Neural cell (in vitro differentiated cells): Measurements from ENCODE around the gene IQGAP2.

Experiments used
- EP300 ChIP-seq: fragments of 450-650 bp; conservative IDR thresholded peaks from 2 replicates; pipeline ENCODE4 v1.6.1; 2014; ENCODE audit warnings: antibody characterized with exemption, mild to moderate bottlenecking, moderate library complexity; ENCODE audit not compliant: poor library complexity, severe bottlenecking
- EZH2 ChIP-seq: fragments of 200-600, 300-800 bp; shearing (Covaris generic), sonication (generic); IDR thresholded peaks from 2 replicates; pipeline ENCODE4 v1.6.1; 2014; ENCODE audit warnings: antibody characterized with exemption, low read length, borderline replicate concordance, mild to moderate bottlenecking; ENCODE audit not compliant: insufficient read depth, poor library complexity, severe bottlenecking
- MXI1 ChIP-seq: fragments of 450-650 bp; conservative IDR thresholded peaks from 2 replicates; pipeline ENCODE4 v1.6.1; 2014; ENCODE audit warnings: antibody characterized with exemption, mild to moderate bottlenecking; ENCODE audit not compliant: poor library complexity, severe bottlenecking
- POLR2AphosphoS5 ChIP-seq: IDR thresholded peaks from 2 replicates; pipeline ENCODE4 v1.6.1; 2012
- RAD21 ChIP-seq: fragments of 450-650 bp; conservative IDR thresholded peaks from 2 replicates; pipeline ENCODE4 v1.6.1; 2014; ENCODE audit warnings: antibody characterized with exemption, mild to moderate bottlenecking, moderate library complexity
- SMC3 ChIP-seq: fragments of 450-650 bp; conservative IDR thresholded peaks from 2 replicates; pipeline ENCODE4 v1.6.1; 2014; ENCODE audit warnings: antibody characterized with exemption, mild to moderate bottlenecking, moderate library complexity; ENCODE audit not compliant: poor library complexity
- TAF1 ChIP-seq: IDR thresholded peaks from 2 replicates; pipeline ENCODE4 v1.6.1; 2012; ENCODE audit warnings: low read depth
- TF ChIP-seq, protein P1 (sequence below): fragments of 450-650 bp; IDR thresholded peaks from 2 replicates; pipeline ENCODE4 v1.5.1; 2014; ENCODE audit warnings: antibody characterized with exemption, mild to moderate bottlenecking, moderate library complexity; ENCODE audit not compliant: poor library complexity, severe bottlenecking
- TF ChIP-seq, protein P2 (sequence below): IDR thresholded peaks from 2 replicates; pipeline ENCODE4 v1.6.1; 2012; ENCODE audit warnings: borderline replicate concordance

DNA sequence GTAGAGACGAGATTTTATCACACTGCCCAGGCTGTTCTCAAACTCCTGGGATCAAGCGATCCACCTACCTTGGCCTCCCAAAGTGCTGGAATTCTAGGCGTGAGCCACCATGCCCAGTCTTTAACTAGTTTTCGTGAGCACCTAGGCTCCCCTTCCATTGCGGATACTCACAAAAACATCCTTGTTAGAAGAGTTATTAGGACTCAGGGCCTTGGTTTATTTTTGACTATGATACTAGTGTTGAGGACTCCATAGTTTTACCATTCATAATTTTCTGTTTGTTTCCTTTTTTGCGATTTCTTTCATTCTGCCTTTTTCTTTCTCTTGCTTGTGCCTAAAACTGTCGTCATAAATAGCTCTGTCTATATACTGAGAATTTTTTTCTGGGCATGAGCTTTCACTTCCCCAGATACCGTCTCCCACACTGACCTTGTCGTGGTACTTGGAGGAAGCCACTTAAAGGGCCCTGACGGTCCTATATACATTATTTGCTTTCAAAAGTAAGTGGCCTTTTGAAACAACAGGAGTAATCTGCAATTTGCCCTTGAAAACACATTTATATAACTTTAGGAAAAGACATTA is 318.0 kb downstream of the IQGAP2 start:
- TF ChIP-seq, protein P1, sequence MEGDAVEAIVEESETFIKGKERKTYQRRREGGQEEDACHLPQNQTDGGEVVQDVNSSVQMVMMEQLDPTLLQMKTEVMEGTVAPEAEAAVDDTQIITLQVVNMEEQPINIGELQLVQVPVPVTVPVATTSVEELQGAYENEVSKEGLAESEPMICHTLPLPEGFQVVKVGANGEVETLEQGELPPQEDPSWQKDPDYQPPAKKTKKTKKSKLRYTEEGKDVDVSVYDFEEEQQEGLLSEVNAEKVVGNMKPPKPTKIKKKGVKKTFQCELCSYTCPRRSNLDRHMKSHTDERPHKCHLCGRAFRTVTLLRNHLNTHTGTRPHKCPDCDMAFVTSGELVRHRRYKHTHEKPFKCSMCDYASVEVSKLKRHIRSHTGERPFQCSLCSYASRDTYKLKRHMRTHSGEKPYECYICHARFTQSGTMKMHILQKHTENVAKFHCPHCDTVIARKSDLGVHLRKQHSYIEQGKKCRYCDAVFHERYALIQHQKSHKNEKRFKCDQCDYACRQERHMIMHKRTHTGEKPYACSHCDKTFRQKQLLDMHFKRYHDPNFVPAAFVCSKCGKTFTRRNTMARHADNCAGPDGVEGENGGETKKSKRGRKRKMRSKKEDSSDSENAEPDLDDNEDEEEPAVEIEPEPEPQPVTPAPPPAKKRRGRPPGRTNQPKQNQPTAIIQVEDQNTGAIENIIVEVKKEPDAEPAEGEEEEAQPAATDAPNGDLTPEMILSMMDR: no peak
- TF ChIP-seq TAF1 (no peak), POLR2AphosphoS5 (no peak), RAD21 (no peak), EP300 (no peak), EZH2 (no peak), SMC3 (no peak), MXI1 (no peak)
- TF ChIP-seq, protein P2, sequence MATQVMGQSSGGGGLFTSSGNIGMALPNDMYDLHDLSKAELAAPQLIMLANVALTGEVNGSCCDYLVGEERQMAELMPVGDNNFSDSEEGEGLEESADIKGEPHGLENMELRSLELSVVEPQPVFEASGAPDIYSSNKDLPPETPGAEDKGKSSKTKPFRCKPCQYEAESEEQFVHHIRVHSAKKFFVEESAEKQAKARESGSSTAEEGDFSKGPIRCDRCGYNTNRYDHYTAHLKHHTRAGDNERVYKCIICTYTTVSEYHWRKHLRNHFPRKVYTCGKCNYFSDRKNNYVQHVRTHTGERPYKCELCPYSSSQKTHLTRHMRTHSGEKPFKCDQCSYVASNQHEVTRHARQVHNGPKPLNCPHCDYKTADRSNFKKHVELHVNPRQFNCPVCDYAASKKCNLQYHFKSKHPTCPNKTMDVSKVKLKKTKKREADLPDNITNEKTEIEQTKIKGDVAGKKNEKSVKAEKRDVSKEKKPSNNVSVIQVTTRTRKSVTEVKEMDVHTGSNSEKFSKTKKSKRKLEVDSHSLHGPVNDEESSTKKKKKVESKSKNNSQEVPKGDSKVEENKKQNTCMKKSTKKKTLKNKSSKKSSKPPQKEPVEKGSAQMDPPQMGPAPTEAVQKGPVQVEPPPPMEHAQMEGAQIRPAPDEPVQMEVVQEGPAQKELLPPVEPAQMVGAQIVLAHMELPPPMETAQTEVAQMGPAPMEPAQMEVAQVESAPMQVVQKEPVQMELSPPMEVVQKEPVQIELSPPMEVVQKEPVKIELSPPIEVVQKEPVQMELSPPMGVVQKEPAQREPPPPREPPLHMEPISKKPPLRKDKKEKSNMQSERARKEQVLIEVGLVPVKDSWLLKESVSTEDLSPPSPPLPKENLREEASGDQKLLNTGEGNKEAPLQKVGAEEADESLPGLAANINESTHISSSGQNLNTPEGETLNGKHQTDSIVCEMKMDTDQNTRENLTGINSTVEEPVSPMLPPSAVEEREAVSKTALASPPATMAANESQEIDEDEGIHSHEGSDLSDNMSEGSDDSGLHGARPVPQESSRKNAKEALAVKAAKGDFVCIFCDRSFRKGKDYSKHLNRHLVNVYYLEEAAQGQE: no peak
